Upper lobe of left lung (tissue), 4 donors: Measurements from ENCODE around the gene RCOR2.

Experiments used
- CTCF ChIP-seq, 6 experiments: fragments of 450-650 bp in 4 of 6; fragments of 200-600 bp in 2 of 6; sonication (generic) in 2 of 6; IDR thresholded peaks; one replicate each; pipeline ENCODE4 v1.5.1; 2016 to 2019; ENCODE audit warnings: antibody characterized with exemption in 6 of 6
- EP300 ChIP-seq, 4 donors: sonication (generic); formaldehyde crosslinking; IDR thresholded peaks; one replicate each; pipeline ENCODE4 v1.5.1; 2017; ENCODE audit warnings: antibody characterized with exemption in 4 of 4, control low read depth in 2 of 4

GRCh38 chr11:63906087-63906486 is 10.9 kb downstream of the RCOR2 start:
- TF ChIP-seq EP300 (IDR thresholded peaks at IDR 0.05) (no peak), CTCF (IDR thresholded peaks at IDR 0.05) (no peak)
